DND-41 (cell line): ENCODE results near the gene MAP2K1.
A peak's percentile ranks its signal among the peaks of the same experiment; 100 is the strongest.

Source experiments
- ATAC-seq: fragments of 200-7000 bp; cut with Tn5 transposase; 3 replicates; pipeline ENCODE4 v1.9.1; 2021; ENCODE audit warnings: low read depth; ENCODE audit not compliant: insufficient read depth
- DNase-seq: peaks from one replicate; pipeline ENCODE4 v3.0.0-alpha.2; 2020
- H2AFZ ChIP-seq: 2 replicates; pipeline ENCODE4 v1.6.0; 2012; ENCODE audit warnings: low read depth, low read length
- H3K27ac ChIP-seq: 2 replicates; pipeline ENCODE4 v1.5.1; 2012; ENCODE audit warnings: low read length, inconsistent platforms
- H3K27me3 ChIP-seq: fragments of 200-600 bp; sonication (generic); 2 replicates; pipeline ENCODE4 v1.6.0; 2012; ENCODE audit warnings: low read length, mild to moderate bottlenecking, inconsistent platforms; ENCODE audit not compliant: insufficient read depth, poor library complexity
- H3K36me3 ChIP-seq: 2 replicates; pipeline ENCODE4 v1.5.1; 2012; ENCODE audit warnings: low read length, inconsistent platforms; ENCODE audit not compliant: insufficient read depth
- H3K4me1 ChIP-seq: 2 replicates; pipeline ENCODE4 v1.5.1; 2012; ENCODE audit warnings: mild to moderate bottlenecking, low read length; ENCODE audit not compliant: insufficient read depth
- H3K4me2 ChIP-seq: 2 replicates; pipeline ENCODE4 v1.6.0; 2012; ENCODE audit warnings: mild to moderate bottlenecking, moderate library complexity, low read length, inconsistent platforms; ENCODE audit not compliant: insufficient read depth
- H3K4me3 ChIP-seq, 2 experiments: fragments of 200-600 bp in 1 of 2; shearing (Covaris generic) in 1 of 2; 2 replicates each; pipeline ENCODE4 v1.5.1; 2012 to 2016; ENCODE audit warnings: inconsistent platforms in 2 of 2, low read length in 2 of 2, mild to moderate bottlenecking in 2 of 2, low read depth in 1 of 2, moderate library complexity in 1 of 2
- H3K79me2 ChIP-seq: 2 replicates; pipeline ENCODE4 v1.6.0; 2012; ENCODE audit warnings: low read length, inconsistent platforms; ENCODE audit not compliant: insufficient read depth
- H3K9ac ChIP-seq: 2 replicates; pipeline ENCODE4 v1.6.0; 2012; ENCODE audit warnings: low read depth, mild to moderate bottlenecking, inconsistent platforms, low read length, moderate library complexity
- H3K9me3 ChIP-seq: 2 replicates; pipeline ENCODE4 v1.5.1; 2012; ENCODE audit warnings: low read length, moderate library complexity, mild to moderate bottlenecking, inconsistent platforms; ENCODE audit not compliant: insufficient read depth, severe bottlenecking
- H4K20me1 ChIP-seq: 2 replicates; pipeline ENCODE4 v1.6.0; 2012; ENCODE audit warnings: low read length; ENCODE audit not compliant: insufficient read depth
- EZH2 ChIP-seq: IDR thresholded peaks from 3 replicates; pipeline ENCODE4 v1.6.1; 2012; ENCODE audit warnings: borderline replicate concordance, low read depth, mild to moderate bottlenecking, moderate library complexity, low read length, inconsistent platforms; ENCODE audit not compliant: severe bottlenecking
- TF ChIP-seq, protein P1 (sequence below): IDR thresholded peaks from 2 replicates; pipeline ENCODE4 v1.5.1; 2012; ENCODE audit warnings: borderline replicate concordance, low read length, moderate library complexity, mild to moderate bottlenecking; ENCODE audit not compliant: poor library complexity, severe bottlenecking; ENCODE audit errors: extremely low read depth

Gene MAP2K1

DNA sequence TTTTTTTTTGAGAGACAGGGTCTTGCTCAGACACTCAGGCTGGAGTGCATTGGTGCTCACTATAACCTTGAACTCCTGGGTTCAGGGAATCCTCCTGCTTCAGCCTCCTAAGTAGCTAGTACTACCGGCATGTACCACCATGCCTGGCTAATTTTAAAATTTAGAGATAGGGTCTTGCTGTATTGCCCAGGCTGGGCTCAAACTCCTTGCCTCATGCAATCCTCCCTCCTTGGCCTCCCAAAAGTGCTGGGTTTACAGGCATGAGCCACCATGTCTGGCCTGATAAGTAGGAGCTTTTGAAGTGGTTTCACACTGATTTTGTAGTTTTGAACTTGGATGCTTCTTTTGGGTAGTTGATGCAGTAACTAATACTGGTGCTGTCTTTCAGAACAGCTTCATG, 7.8 kb downstream of the MAP2K1 start:
- H3K4me3 ChIP-seq = no peak overlapping the region
- no peak overlapping the region for H3K9ac ChIP-seq
- peaks cover 50% of the 10 kb centered on the region for H4K20me1 ChIP-seq
- no peak overlapping the region for H3K27ac ChIP-seq
- DNase-seq = no peak
- TF ChIP-seq, protein P1, sequence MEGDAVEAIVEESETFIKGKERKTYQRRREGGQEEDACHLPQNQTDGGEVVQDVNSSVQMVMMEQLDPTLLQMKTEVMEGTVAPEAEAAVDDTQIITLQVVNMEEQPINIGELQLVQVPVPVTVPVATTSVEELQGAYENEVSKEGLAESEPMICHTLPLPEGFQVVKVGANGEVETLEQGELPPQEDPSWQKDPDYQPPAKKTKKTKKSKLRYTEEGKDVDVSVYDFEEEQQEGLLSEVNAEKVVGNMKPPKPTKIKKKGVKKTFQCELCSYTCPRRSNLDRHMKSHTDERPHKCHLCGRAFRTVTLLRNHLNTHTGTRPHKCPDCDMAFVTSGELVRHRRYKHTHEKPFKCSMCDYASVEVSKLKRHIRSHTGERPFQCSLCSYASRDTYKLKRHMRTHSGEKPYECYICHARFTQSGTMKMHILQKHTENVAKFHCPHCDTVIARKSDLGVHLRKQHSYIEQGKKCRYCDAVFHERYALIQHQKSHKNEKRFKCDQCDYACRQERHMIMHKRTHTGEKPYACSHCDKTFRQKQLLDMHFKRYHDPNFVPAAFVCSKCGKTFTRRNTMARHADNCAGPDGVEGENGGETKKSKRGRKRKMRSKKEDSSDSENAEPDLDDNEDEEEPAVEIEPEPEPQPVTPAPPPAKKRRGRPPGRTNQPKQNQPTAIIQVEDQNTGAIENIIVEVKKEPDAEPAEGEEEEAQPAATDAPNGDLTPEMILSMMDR = no peak
- TF ChIP-seq EZH2 = no peak
- H3K79me2 ChIP-seq = peaks cover 97% of the 10 kb centered on the region
- peaks cover 35% of the 10 kb centered on the region for H3K36me3 ChIP-seq
- H3K4me2 ChIP-seq = no peak overlapping the region
- no peak for ATAC-seq
- no peaks in the 10 kb centered on the region for H3K9me3 ChIP-seq
- no peaks in the 10 kb centered on the region for H3K27me3 ChIP-seq
- peaks cover 45% of the 10 kb centered on the region for H3K4me1 ChIP-seq
- no peak overlapping the region for H2AFZ ChIP-seq

DNA sequence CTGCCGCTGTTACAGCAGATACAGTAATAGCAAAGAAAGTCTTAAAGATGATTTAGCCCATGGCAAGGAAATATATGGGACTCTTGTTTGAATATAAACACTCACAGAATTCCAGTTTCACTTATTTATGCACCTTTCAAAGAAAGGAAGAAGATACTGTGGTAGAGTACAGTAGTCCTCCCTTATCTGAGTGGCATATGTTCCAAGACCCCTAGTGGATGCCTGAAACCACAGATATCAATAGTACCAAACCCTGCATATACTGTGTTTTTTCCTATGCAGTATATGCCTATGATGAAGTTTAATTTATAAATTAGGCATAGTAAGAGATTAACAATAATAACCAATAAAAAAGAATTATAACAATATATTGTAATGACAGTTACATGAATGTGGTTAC, 8.2 kb downstream of the MAP2K1 start:
- peaks cover 45% of the 10 kb centered on the region for H3K4me1 ChIP-seq

DNA sequence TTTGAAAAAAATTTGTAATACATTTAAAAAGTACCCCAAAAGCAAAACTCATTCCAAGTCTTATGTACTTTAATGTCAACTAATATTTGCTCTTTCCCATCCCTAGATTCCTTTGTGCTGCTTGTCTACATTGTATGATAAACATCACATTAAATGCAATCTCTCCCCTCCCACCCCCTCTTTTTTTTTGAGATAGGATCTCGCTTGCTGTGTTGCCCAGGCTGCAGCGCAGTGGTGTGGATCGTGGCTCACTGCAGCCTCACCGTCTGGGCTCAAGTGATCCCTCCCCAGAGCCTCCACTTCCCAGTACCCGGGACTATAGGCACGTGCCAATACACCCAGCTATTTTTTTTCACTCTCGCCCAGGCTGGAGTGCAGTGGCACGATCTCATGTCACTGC, 12.6 kb downstream of the MAP2K1 start:
- H3K4me2 ChIP-seq = no peak overlapping the region
- H3K9ac ChIP-seq = no peak overlapping the region
- H3K27me3 ChIP-seq = no peaks in the 10 kb centered on the region
- no peak overlapping the region for H3K27ac ChIP-seq
- peaks cover 62% of the 10 kb centered on the region for H3K4me1 ChIP-seq
- ATAC-seq (no peak), DNase-seq (no peak)
- H4K20me1 ChIP-seq = peaks cover 39% of the 10 kb centered on the region
- no peaks in the 10 kb centered on the region for H3K9me3 ChIP-seq
- H3K4me3 ChIP-seq = no peak overlapping the region
- H3K36me3 ChIP-seq = peaks cover 19% of the 10 kb centered on the region
- H3K79me2 ChIP-seq = peaks cover 97% of the 10 kb centered on the region
- TF ChIP-seq EZH2 = no peak
- TF ChIP-seq, protein P1 = no peak
- no peak overlapping the region for H2AFZ ChIP-seq

More for the DNA sequence above, 8.2 kb downstream of the MAP2K1 start:
- DNase-seq = no peak
- no peak for ATAC-seq
- peaks cover 97% of the 10 kb centered on the region for H3K79me2 ChIP-seq
- TF ChIP-seq, protein P1 = no peak
- no peak for TF ChIP-seq EZH2
- no peak overlapping the region for H3K4me2 ChIP-seq
- no peak overlapping the region for H2AFZ ChIP-seq
- no peak overlapping the region for H3K9ac ChIP-seq
- no peak overlapping the region for H3K4me3 ChIP-seq
- no peak overlapping the region for H3K27ac ChIP-seq
- H3K36me3 ChIP-seq = peaks cover 31% of the 10 kb centered on the region
- H3K9me3 ChIP-seq = no peaks in the 10 kb centered on the region
- H4K20me1 ChIP-seq = peaks cover 50% of the 10 kb centered on the region
- no peaks in the 10 kb centered on the region for H3K27me3 ChIP-seq

DNA sequence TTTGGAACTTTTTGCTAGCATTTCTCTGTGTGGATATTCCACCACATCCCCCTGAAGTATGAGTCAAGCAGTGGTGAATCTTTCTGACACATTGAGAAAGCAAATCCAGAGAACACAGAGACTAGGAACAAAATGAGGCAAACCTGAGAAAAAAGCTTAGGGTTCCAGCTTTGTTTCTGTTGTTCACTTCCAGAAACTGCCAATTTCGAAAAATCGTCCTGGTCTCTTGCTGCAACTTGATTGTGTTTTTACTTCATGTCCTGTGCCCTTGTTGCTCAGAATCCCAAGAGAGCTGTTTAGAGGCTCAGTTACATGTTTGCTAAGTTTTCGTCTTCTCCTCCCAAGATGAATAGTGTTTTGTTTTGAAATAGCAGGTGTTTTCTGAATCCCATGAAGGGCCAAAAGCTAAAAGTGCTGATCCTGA, 13.7 kb downstream of the MAP2K1 start:
- TF ChIP-seq, protein P1 = no peak
- TF ChIP-seq EZH2 = no peak
- Histone ChIP-seq H3K9me3 (no peaks in the 10 kb centered on the region), H3K79me2 (peaks cover 97% of the 10 kb centered on the region), H3K4me2 (peak overlapping the region; percentile 67; the same call in 1 of the 2 replicates), H3K27me3 (no peaks in the 10 kb centered on the region), H3K4me1 (peaks cover 69% of the 10 kb centered on the region), H4K20me1 (peaks cover 34% of the 10 kb centered on the region), H2AFZ (no peak overlapping the region), H3K4me3 (no peak overlapping the region), H3K36me3 (peaks cover 16% of the 10 kb centered on the region), H3K27ac (peak overlapping the region; percentile 84), H3K9ac (no peak overlapping the region)
- DNase-seq = no peak
- no peak for ATAC-seq
